Measurements from ENCODE around the gene EGFL7. TPM values are rescaled to one million over a fixed set of nuclear protein-coding genes. Genes with fewer than 3 reads are reported as not detected.

Gene EGFL7
- total RNA-seq, 1 experiment from 2014 or later, result 38.0 TPM

DNA sequence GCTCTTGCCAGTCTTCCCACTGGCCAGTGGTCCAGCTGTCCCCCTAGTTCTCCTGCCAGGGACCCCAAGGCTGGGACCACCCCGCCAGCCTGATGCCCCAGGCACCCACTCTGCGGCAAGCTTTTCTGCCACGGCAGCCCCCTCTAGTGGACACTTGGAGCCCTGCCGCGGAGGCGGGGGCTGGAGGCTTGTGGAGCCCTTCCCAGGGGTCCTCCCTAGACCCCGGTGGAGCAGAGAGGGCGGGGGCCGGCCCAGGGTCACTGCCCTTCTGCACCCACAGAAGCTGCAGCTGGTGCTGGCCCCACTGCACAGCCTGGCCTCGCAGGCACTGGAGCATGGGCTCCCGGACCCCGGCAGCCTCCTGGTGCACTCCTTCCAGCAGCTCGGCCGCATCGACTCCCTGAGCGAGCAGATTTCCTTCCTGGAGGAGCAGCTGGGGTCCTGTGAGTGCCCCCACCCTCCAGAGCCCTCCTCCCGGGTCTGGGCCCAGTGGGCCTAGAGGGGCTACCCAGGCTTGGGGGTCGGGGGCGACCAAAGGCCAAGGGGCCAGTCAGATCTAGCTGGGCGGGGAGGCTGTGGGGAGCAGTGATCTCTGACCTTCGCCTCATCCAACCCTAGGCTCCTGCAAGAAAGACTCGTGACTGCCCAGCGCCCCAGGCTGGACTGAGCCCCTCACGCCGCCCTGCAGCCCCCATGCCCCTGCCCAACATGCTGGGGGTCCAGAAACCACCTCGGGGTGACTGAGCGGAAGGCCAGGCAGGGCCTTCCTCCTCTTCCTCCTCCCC lies 9.1 kb downstream of the EGFL7 start:
- H3K27me3 Mint-ChIP-seq (ENCODE audit: low read depth), result peaks cover under 1% of the 10 kb centered on the region; the same call in 1 of the 2 replicates
- Histone ChIP-seq H3K27ac (ENCODE audit: insufficient read length, low read depth, low read length) (no peak overlapping the region), H3K4me1 (ENCODE audit: insufficient read depth, low read length) (no peaks in the 10 kb centered on the region)

More for the DNA sequence above, 9.1 kb downstream of the EGFL7 start:
- Histone ChIP-seq H4K8ac (replicated peaks; ENCODE audit: insufficient read length, low read depth, low read length) (no peak overlapping the region), H2BK20ac (ENCODE audit: low read depth, low read length, poor library complexity, severe bottlenecking) (no peak overlapping the region), H4K91ac (ENCODE audit: insufficient read length, low read depth, low read length) (no peak overlapping the region), H3K79me1 (ENCODE audit: insufficient read depth, low read depth, low read length, poor library complexity, severe bottlenecking) (no peaks in the 10 kb centered on the region), H2BK15ac (ENCODE audit: low read depth, low read length) (no peak overlapping the region), H3K23ac (ENCODE audit: insufficient read length, low read depth, low read length) (no peak overlapping the region), H3T11ph (ENCODE audit: low read length) (no peak overlapping the region), H4K20me1 (ENCODE audit: control insufficient read depth, insufficient read depth, insufficient read length) (peaks cover 4% of the 10 kb centered on the region), H3K56ac (ENCODE audit: insufficient read length, low read depth, low read length) (no peak overlapping the region), H3K4me2 (ENCODE audit: insufficient read depth, insufficient read length, low read length) (no peak overlapping the region), H3K27me3 (ENCODE audit: insufficient read depth, low read length) (no peaks in the 10 kb centered on the region), H3K9ac (ENCODE audit: extremely low read depth, insufficient read length, low read length) (no peak overlapping the region), H3K23me2 (ENCODE audit: insufficient read length, low read depth, low read length, poor library complexity, severe bottlenecking) (no peaks in the 10 kb centered on the region), H3K14ac (ENCODE audit: insufficient read depth, low read length) (no peak overlapping the region), H3K18ac (ENCODE audit: insufficient read length, low read depth, low read length) (no peak overlapping the region), H2BK120ac (ENCODE audit: low read depth, low read length, poor library complexity, severe bottlenecking) (no peak overlapping the region), H3K9me3 (ENCODE audit: control insufficient read depth, low read depth, low read length) (no peaks in the 10 kb centered on the region), H2AFZ (ENCODE audit: low read length) (no peak overlapping the region), H3K4ac (ENCODE audit: low read depth, low read length) (no peak overlapping the region), H3K79me2 (ENCODE audit: insufficient read depth, low read length) (no peaks in the 10 kb centered on the region), H4K5ac (ENCODE audit: insufficient read length, low read depth, low read length) (no peak overlapping the region), H2BK5ac (ENCODE audit: insufficient read length, low read length) (no peak overlapping the region), H2BK12ac (ENCODE audit: insufficient read length, low read depth, low read length) (no peak overlapping the region), H2AK5ac (ENCODE audit: insufficient read length, low read length) (no peak overlapping the region)
- no peak overlapping the region for H3K27ac Mint-ChIP-seq
- DNase-seq, result peak; percentile 57
- H3K4me3 Mint-ChIP-seq, result no peak overlapping the region
- H3K36me3 Mint-ChIP-seq (ENCODE audit: insufficient read depth in 1 of 3, low read depth in 3 of 3), result peaks cover 0 to 3% (median 0%) of the 10 kb centered on the region in 3 experiments; a peak in 4 of 7 replicates
- TF ChIP-seq, protein P1, sequence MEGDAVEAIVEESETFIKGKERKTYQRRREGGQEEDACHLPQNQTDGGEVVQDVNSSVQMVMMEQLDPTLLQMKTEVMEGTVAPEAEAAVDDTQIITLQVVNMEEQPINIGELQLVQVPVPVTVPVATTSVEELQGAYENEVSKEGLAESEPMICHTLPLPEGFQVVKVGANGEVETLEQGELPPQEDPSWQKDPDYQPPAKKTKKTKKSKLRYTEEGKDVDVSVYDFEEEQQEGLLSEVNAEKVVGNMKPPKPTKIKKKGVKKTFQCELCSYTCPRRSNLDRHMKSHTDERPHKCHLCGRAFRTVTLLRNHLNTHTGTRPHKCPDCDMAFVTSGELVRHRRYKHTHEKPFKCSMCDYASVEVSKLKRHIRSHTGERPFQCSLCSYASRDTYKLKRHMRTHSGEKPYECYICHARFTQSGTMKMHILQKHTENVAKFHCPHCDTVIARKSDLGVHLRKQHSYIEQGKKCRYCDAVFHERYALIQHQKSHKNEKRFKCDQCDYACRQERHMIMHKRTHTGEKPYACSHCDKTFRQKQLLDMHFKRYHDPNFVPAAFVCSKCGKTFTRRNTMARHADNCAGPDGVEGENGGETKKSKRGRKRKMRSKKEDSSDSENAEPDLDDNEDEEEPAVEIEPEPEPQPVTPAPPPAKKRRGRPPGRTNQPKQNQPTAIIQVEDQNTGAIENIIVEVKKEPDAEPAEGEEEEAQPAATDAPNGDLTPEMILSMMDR (conservative IDR thresholded peaks at IDR 0.05), result peak; percentile 90
- no CpG with 5 or more reads among the region's 27 CpGs for WGBS (ENCODE audit: extremely low coverage, insufficient read length, low lambda C conversion rate)
- no peaks in the 10 kb centered on the region for H3K9me3 Mint-ChIP-seq
- peaks cover 2 to 4% of the 10 kb centered on the region in 2 experiments; a peak in 3 of 4 replicates for H3K4me1 Mint-ChIP-seq

Data from H9 (cell line).